Measurements from ENCODE around the gene SHB. TPM values are rescaled to one million over a fixed set of nuclear protein-coding genes. Genes with fewer than 3 reads are reported as not detected.
A peak's percentile ranks its signal among the peaks of the same experiment; 100 is the strongest.

The SHB gene
- total RNA-seq, 2 donors from 2014 or later: 33.9 to 39.9 TPM

DNA sequence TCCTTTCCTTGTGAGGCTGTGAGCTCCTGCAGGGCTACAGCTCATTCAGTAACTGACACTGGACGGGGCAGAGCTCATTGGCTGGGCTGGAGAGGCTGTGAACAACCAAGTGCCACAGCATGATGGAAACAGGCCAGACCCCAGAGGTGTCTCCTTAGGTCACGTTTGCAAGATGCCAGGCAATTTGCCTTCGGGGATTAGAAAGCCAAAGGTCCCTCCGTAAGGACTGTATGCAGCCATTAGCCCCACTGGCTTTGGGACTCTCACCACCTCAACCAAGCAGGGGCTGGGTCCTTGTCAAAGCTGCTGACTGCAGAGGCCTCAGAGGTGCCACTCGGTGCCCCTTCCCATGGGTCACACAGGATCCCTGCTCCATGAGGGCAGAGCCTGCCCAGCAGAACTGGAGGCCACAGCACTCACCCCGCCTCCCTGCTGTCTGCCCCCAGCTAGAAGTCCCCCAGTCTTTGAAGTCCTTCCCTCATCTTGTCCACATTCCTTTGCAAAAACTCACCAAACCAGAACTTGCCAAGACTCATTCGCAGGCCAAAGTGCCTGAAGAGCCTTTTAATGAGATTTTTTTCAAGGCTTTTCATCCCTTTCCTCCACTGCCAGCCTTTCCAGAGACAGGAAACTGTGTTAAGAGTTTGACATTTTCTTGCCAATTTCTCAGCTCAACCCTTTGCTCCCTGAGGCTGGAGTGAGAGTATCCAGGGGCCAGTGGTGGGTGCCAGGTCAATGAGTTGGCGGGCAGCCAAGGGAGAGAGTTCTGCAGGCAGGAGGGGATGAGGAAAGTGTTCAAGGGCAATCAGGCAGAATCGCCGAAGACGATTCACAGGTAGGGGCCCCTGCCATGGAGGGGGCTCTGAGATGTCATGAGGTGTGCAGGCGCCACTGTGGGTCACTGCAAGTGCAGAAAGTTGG, 125.4 kb downstream of the SHB start:
- H3K27ac ChIP-seq: peak overlapping the region; percentile 46 to 55

DNA sequence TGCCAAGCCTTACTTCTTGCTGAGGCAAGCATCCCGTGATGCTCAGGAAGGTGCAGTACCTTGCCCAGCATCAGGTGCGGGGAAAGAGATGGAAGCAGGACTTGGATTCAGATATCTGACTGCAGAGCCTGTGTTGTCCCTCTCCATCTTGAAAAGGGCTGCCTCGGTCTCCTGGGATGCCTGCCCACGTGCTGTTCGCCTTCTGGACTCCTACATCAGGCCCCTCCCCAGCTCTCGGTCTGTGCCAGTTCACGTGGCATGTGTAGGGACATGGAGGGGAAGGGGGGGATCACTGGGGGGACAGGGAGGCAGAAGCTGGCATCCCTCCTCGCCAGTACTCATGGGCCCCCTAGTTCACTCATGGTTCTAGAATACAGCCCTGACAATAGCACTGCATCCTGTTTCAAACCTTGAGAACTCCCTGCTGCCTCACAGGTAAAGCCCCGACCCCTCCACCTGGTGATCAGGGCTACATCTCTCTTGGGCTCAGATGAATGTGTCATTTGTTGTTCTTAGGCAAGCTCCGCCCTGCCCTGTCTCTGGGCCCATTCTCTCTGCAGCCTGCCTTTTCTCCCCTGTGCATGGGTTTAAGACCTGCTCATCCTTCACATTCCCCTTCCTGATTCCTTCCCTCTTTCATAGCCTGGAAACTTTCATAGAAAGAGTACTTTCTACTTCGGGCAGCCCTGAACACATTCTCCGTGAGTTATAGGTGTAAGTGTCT, 126.2 kb downstream of the SHB start:
- Histone ChIP-seq H3K36me3 (peaks cover 10% of the 10 kb centered on the region), H3K4me3 (no peak overlapping the region), H3K4me1 (peaks cover 0 to 71% of the 10 kb centered on the region in 2 donors), H3K27me3 (no peaks in the 10 kb centered on the region), H3K27ac (peak overlapping the region in 1 of 2 donors; percentile 55), H3K9me3 (no peaks in the 10 kb centered on the region)
- no peak for TF ChIP-seq CTCF (IDR thresholded peaks at IDR 0.05)
- DNase-seq (ENCODE audit: low spot score): no peak

More for the DNA sequence above, 125.4 kb downstream of the SHB start:
- DNase-seq (ENCODE audit: low spot score): no peak
- TF ChIP-seq CTCF (IDR thresholded peaks at IDR 0.05): no peak
- Histone ChIP-seq H3K9me3 (no peaks in the 10 kb centered on the region), H3K4me3 (no peak overlapping the region), H3K4me1 (peaks cover 0 to 71% of the 10 kb centered on the region in 2 donors), H3K27me3 (no peaks in the 10 kb centered on the region), H3K36me3 (peaks cover 10% of the 10 kb centered on the region)

DNA sequence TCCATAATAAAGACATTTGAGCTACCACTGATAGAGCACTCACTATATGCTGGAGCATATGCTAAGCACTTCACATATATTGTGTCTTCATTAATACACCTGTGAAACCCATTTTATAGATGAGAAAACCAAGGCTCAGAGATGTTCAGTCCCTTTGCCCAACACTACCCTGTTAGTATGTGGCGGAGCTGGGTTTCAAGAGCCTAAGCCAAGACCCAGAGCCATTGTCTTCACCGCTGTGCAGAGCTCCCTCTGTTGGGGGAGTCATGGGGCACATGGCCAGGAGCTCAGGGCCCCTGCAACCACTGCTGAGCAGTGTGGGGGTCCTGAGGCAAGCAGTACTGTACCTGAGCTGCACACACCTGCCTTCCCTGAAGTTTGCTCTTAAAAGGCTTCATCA, 127.8 kb downstream of the SHB start:
- Histone ChIP-seq H3K36me3 (peaks cover 2% of the 10 kb centered on the region), H3K4me1 (peaks cover 0 to 74% of the 10 kb centered on the region in 2 donors), H3K9me3 (no peaks in the 10 kb centered on the region), H3K27me3 (no peaks in the 10 kb centered on the region), H3K27ac (no peak overlapping the region), H3K4me3 (no peak overlapping the region)
- DNase-seq (ENCODE audit: low spot score): no peak
- no peak for TF ChIP-seq CTCF (IDR thresholded peaks at IDR 0.05)

- no peak for TF ChIP-seq CTCF (IDR thresholded peaks at IDR 0.05)
- Histone ChIP-seq H3K27me3 (no peaks in the 10 kb centered on the region), H3K4me3 (no peak overlapping the region), H3K27ac (no peak overlapping the region), H3K9me3 (no peaks in the 10 kb centered on the region), H3K4me1 (peaks cover 0 to 64% of the 10 kb centered on the region in 2 donors), H3K36me3 (no peaks in the 10 kb centered on the region)
- DNase-seq (ENCODE audit: low spot score): no peak
These were observed 129.4 kb downstream of the SHB start for GRCh38 chr9:37939575-37940095.

DNA sequence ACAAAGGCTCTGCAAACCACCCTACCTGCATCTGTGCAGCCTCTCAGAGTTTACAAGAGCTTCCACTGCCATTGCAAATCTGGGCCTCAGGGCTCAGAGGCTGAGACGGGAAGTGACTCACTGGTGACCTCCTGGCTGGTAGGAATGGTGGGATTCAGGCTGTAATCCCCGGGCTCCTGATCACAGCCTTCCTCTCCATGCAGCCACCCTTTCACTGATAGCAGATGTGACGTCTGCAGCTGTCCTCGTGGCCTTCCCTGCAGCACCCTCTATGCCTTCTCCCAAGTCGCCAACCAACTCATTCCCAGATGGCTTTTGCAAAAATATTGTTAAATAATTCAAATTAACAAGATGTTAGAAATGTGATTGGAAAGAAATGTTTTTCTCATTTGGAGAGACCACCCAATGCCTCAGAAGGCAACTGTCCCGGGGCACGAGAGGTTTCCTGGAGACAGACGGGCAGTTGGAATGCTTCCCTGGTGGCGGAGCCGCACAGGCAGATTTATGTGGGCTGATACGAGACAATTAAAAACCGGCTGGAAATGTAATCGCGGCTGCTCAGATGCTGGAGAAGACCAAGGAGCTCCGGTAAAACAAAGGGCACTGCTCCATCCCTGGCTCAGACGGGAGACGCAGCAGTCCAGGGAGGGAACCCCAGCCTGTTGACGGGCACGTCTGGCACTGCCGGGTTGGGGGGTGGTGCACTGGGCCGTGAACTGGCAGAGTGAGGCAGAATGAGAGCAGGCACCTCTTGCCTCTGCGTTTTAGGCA, 130.7 kb downstream of the SHB start:
- no peaks in the 10 kb centered on the region for H3K36me3 ChIP-seq
- no peaks in the 10 kb centered on the region for H3K27me3 ChIP-seq
- peak overlapping the region; percentile 64 to 74 for H3K27ac ChIP-seq
- H3K9me3 ChIP-seq: no peaks in the 10 kb centered on the region
- peaks cover 0 to 52% of the 10 kb centered on the region in 2 donors for H3K4me1 ChIP-seq
- peak; percentile 77 for DNase-seq (ENCODE audit: low spot score)
- H3K4me3 ChIP-seq: no peak overlapping the region
- no peak for TF ChIP-seq CTCF (IDR thresholded peaks at IDR 0.05)
